HepG2 (cell line): ENCODE data around the gene PYCR2. TPM values are rescaled to one million over a fixed set of nuclear protein-coding genes. Genes with fewer than 3 reads are reported as not detected.

Experiments used
- ATAC-seq: fragments of 200-7000 bp; cut with Tn5 transposase; 3 replicates; pipeline ENCODE4 v1.9.1; 2020; ENCODE audit warnings: mild to moderate bottlenecking, moderate library complexity
- BruUV-seq: library from RNA; stranded (reverse); fragments of 400-500 nt; replicated peaks from 2 replicates; lab custom pipeline; 2021; lab: Mats Ljungman, UMichigan
- CTCF ChIA-PET: fragments of 300-600 bp; formaldehyde crosslinking; extraction: SDS; loops from one replicate; lab custom pipeline; 2021; ENCODE audit warnings: low total read pairs, inconsistent platforms, low intra/inter-chr PET ratio; lab: Yijun Ruan, JAX
- POLR2A ChIA-PET: fragments of 350-600 bp; sonication (Branson Sonifier 250); formaldehyde crosslinking; loops from one replicate; lab custom pipeline; 2020; ENCODE audit warnings: antibody characterized with exemption, inconsistent platforms; lab: Yijun Ruan, JAX
- DNase-seq: peaks from one replicate; pipeline ENCODE4 v3.0.0-alpha.2; 2015; ENCODE audit warnings: low spot score
- FAIRE-seq: peaks from 3 replicates; lab custom pipeline; 2011; peaks lifted over from hg19 to GRCh38; lab: Jason Lieb, UNC
- H2AFZ ChIP-seq: one replicate; pipeline ENCODE4 v1.6.1; 2011; ENCODE audit warnings: low read length, inconsistent platforms
- H3K27ac ChIP-seq: fragments of 300-600 bp; 3 replicates; pipeline ENCODE4 v1.8.0; 2011; ENCODE audit warnings: mixed run types, mild to moderate bottlenecking, mixed read lengths, low read length, inconsistent platforms; ENCODE audit not compliant: insufficient read depth; ENCODE audit errors: extremely low read length
- H3K27me3 ChIP-seq, 2 experiments: fragments of 200-600 bp in 1 of 2; 2 replicates in 1 of 2; 3 replicates in 1 of 2; pipeline versions ENCODE4 v1.6.0 to v1.8.0; 2011; ENCODE audit warnings: low read length in 2 of 2, mild to moderate bottlenecking in 2 of 2, moderate library complexity in 2 of 2, inconsistent platforms in 1 of 2; ENCODE audit not compliant: insufficient read depth in 2 of 2, control insufficient read depth in 1 of 2
- H3K36me3 ChIP-seq, 2 experiments: fragments of 200-600 bp in 1 of 2; replicated peaks in 1 of 2; 2 replicates in 1 of 2; 3 replicates in 1 of 2; pipeline versions ENCODE4 v1.5.1 to v1.8.0; 2011; ENCODE audit warnings: low read length in 2 of 2, inconsistent platforms in 1 of 2; ENCODE audit not compliant: insufficient read depth in 2 of 2, control insufficient read depth in 1 of 2
- H3K4me1 ChIP-seq: 2 replicates; pipeline ENCODE4 v1.5.1; 2012; ENCODE audit warnings: low read length, inconsistent platforms; ENCODE audit not compliant: insufficient read depth
- H3K4me2 ChIP-seq: 2 replicates; pipeline ENCODE4 v1.6.0; 2011; ENCODE audit warnings: low read depth, low read length, inconsistent platforms
- H3K4me3 ChIP-seq, 3 experiments: fragments of 200-600 bp in 1 of 3; sonication (generic), shearing (Covaris generic) in 1 of 3; replicated peaks in 1 of 3; 2 replicates each; pipeline ENCODE4 v1.5.1; 2011 to 2016; ENCODE audit warnings: low read length in 3 of 3, inconsistent platforms in 2 of 3, low read depth in 2 of 3, mild to moderate bottlenecking in 2 of 3, control low read depth in 1 of 3, mixed read lengths in 1 of 3; ENCODE audit not compliant: insufficient read depth in 1 of 3
- H3K79me2 ChIP-seq: one replicate; pipeline ENCODE4 v1.6.1; 2011; ENCODE audit warnings: low read length, inconsistent platforms; ENCODE audit not compliant: insufficient read depth
- H3K9ac ChIP-seq: 2 replicates; pipeline ENCODE4 v1.6.0; 2011; ENCODE audit warnings: mild to moderate bottlenecking, low read depth, low read length, inconsistent platforms; ENCODE audit not compliant: insufficient read depth
- H3K9me3 ChIP-seq: 2 replicates; pipeline ENCODE4 v1.5.1; 2012; ENCODE audit warnings: mild to moderate bottlenecking, low read length
- H4K20me1 ChIP-seq: 2 replicates; pipeline ENCODE4 v1.6.0; 2011; ENCODE audit warnings: inconsistent platforms, mild to moderate bottlenecking, low read length, moderate library complexity; ENCODE audit not compliant: insufficient read depth
- DPF2 ChIP-seq: sonication (generic); formaldehyde crosslinking; IDR thresholded peaks from 2 replicates; pipeline ENCODE4 v1.4.0; 2020; ENCODE audit warnings: mild to moderate bottlenecking, low read depth, missing genetic modification reagents, borderline replicate concordance
- HNRNPK ChIP-seq: fragments of 200-400 bp; formaldehyde crosslinking; IDR thresholded peaks from 2 replicates; pipeline ENCODE4 v1.6.1; 2018; ENCODE audit warnings: low read length, low read depth, moderate library complexity, mild to moderate bottlenecking; ENCODE audit not compliant: poor library complexity, severe bottlenecking
- TARDBP ChIP-seq: sonication (generic); formaldehyde crosslinking; IDR thresholded peaks from 2 replicates; pipeline ENCODE4 v1.8.0; 2022; ENCODE audit warnings: mild to moderate bottlenecking, missing genetic modification reagents
- YEATS2 ChIP-seq: sonication (generic); formaldehyde crosslinking; IDR thresholded peaks from 2 replicates; pipeline ENCODE4 v1.4.0; 2020; ENCODE audit warnings: missing genetic modification reagents, borderline replicate concordance
- ZBTB37 ChIP-seq: sonication (generic); formaldehyde crosslinking; IDR thresholded peaks from 2 replicates; pipeline ENCODE4 v1.4.0; 2020; ENCODE audit warnings: mild to moderate bottlenecking, missing genetic modification reagents
- ZBTB42 ChIP-seq: sonication (generic); formaldehyde crosslinking; IDR thresholded peaks from 2 replicates; pipeline ENCODE4 v1.5.0; 2020; ENCODE audit warnings: mild to moderate bottlenecking, missing genetic modification reagents
- ZNF34 ChIP-seq: sonication (generic); formaldehyde crosslinking; IDR thresholded peaks from 2 replicates; pipeline ENCODE4 v1.4.0; 2020; ENCODE audit warnings: mild to moderate bottlenecking, missing genetic modification reagents, borderline replicate concordance
- WGBS: methylation state at CpG from one replicate; pipeline ENCODE4 v1.1.6; 2017; ENCODE audit warnings: low lambda C conversion rate; 5-methylcytosine and 5-hydroxymethylcytosine counted together
- in situ Hi-C: cut with HindIII; loops from 2 replicates; pipeline ENCODE4 v1.10.0; 2017; ENCODE audit warnings: low pct_unique_long_range_greater_than_20kb; ENCODE audit not compliant: extremely low pct_ligation_motif_present
- intact Hi-C: fragments of 100-400 bp; cut with micrococcal nuclease; formaldehyde crosslinking; loops from one replicate; pipeline ENCODE4 v1.10.0; 2022; ENCODE audit not compliant: unreplicated experiment
- polyA plus RNA-seq, 8 experiments: library from polyadenylated mRNA; depleted of rRNA in 3 of 8; stranded (reverse) in 7 of 8; unstranded in 1 of 8; fragments of >200 nt; fragmentation: Illumina TruSeq in 4 of 8; extraction: Trizol in 4 of 8; gene quantifications; 2 replicates each; pipeline versions ENCODE4 v1.2.1 to v1.2.3, GENCODE V29; 2011 to 2016; ENCODE audit warnings: low read depth in 4 of 8, missing spikeins in 1 of 8, mixed read lengths in 1 of 8; ENCODE audit not compliant: insufficient read depth in 1 of 8
- total RNA-seq, 5 experiments: library from RNA; depleted of rRNA; stranded (reverse); fragments of >200 nt; fragmentation: Illumina TruSeq; extraction: Trizol; gene quantifications; 2 replicates each; pipeline ENCODE4 v1.2.3, GENCODE V29; 2016; ENCODE audit warnings: low read depth in 1 of 5
- TF ChIP-seq, protein P1 (sequence below): sonication (generic); formaldehyde crosslinking; IDR thresholded peaks from 2 replicates; pipeline ENCODE4 v1.4.0; 2020; ENCODE audit warnings: missing genetic modification reagents

The PYCR2 gene
- total and polyA plus RNA-seq, 2 of the 13 experiments (the other 11 are each of a cell fraction or from before 2014, with no cell fraction given): 47.2 to 47.8 TPM

- TF ChIP-seq, protein P1, sequence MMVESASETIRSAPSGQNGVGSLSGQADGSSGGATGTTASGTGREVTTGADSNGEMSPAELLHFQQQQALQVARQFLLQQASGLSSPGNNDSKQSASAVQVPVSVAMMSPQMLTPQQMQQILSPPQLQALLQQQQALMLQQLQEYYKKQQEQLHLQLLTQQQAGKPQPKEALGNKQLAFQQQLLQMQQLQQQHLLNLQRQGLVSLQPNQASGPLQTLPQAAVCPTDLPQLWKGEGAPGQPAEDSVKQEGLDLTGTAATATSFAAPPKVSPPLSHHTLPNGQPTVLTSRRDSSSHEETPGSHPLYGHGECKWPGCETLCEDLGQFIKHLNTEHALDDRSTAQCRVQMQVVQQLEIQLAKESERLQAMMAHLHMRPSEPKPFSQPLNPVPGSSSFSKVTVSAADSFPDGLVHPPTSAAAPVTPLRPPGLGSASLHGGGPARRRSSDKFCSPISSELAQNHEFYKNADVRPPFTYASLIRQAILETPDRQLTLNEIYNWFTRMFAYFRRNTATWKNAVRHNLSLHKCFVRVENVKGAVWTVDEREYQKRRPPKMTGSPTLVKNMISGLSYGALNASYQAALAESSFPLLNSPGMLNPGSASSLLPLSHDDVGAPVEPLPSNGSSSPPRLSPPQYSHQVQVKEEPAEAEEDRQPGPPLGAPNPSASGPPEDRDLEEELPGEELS (CRISPR knock-in tag): no peak
These were observed 22.1 kb upstream of the PYCR2 start (continued) for GRCh38 chr1:225946082-225946620.

GRCh38 chr1:225945564-225945963 lies 21.5 kb upstream of the PYCR2 start:
- in situ Hi-C loops: no loop called here
- intact Hi-C loops: no loop called here
- H2AFZ ChIP-seq: no peak overlapping the region
- TF ChIP-seq DPF2 (no peak), ZBTB42 (CRISPR knock-in tag) (no peak), ZBTB37 (CRISPR knock-in tag) (no peak), TARDBP (CRISPR knock-in tag) (no peak), YEATS2 (CRISPR knock-in tag) (no peak), ZNF34 (CRISPR knock-in tag) (no peak), HNRNPK (no peak)
- TF ChIP-seq, all 625 proteins: peak for 0
- no peaks in the 10 kb centered on the region for H4K20me1 ChIP-seq
- no peaks in the 10 kb centered on the region for H3K79me2 ChIP-seq
- ATAC-seq: no peak
- H3K9me3 ChIP-seq: no peaks in the 10 kb centered on the region
- 28% methylated on average over 4 of the region's 4 CpGs for WGBS
- no peak overlapping the region for H3K27ac ChIP-seq
- no peak overlapping the region for H3K9ac ChIP-seq
- CTCF ChIA-PET: no interaction called here
- peaks cover 40% of the 10 kb centered on the region for H3K4me1 ChIP-seq
- H3K36me3 ChIP-seq: no peaks in the 10 kb centered on the region
- no peak for FAIRE-seq
- POLR2A ChIA-PET: interaction anchor here (2.0 kb wide), 1 partner anchor 22 kb away, joined by 6 read pairs; the partner anchor contains the start of gene PYCR2
- H3K4me2 ChIP-seq: peak overlapping the region; percentile 51
- H3K4me3 ChIP-seq: no peak overlapping the region
- H3K27me3 ChIP-seq: peaks cover 7 to 35% of the 10 kb centered on the region in 2 experiments; a peak in 4 of 5 replicates
- no TSS peak for BruUV-seq
- DNase-seq: no peak
